ENCODE results near the gene CDK5R1. TPM values are rescaled to one million over a fixed set of nuclear protein-coding genes. Genes with fewer than 3 reads are reported as not detected.

Gene CDK5R1
- total RNA-seq, 1 donor, result 1.4 TPM

- no peak for TF ChIP-seq CTCF (IDR thresholded peaks at IDR 0.05; ENCODE audit: insufficient read depth, low read length)
- no peak for DNase-seq (ENCODE audit: low read depth)
- H3K4me3 ChIP-seq (ENCODE audit: low read depth, low read length), result no peak overlapping the region
Observed at GRCh38 chr17:32481193-32481592, 5.6 kb upstream of the CDK5R1 start.

GRCh38 chr17:32482568-32483320 lies 4.0 kb upstream of the CDK5R1 start:
- H3K4me3 ChIP-seq (ENCODE audit: low read depth, low read length), result no peak overlapping the region
- DNase-seq (ENCODE audit: low read depth), result no peak
- TF ChIP-seq CTCF (IDR thresholded peaks at IDR 0.05; ENCODE audit: insufficient read depth, low read length), result no peak

GRCh38 chr17:32483451-32484019 lies 3.3 kb upstream of the CDK5R1 start:
- no peak overlapping the region for H3K4me3 ChIP-seq (ENCODE audit: low read depth, low read length)
- TF ChIP-seq CTCF (IDR thresholded peaks at IDR 0.05; ENCODE audit: insufficient read depth, low read length), result peak; percentile 63
- peak; percentile 76 for DNase-seq (ENCODE audit: low read depth)

GRCh38 chr17:32484041-32484461 lies 2.7 kb upstream of the CDK5R1 start:
- no peak overlapping the region for H3K4me3 ChIP-seq (ENCODE audit: low read depth, low read length)
- no peak for TF ChIP-seq CTCF (IDR thresholded peaks at IDR 0.05; ENCODE audit: insufficient read depth, low read length)
- no peak for DNase-seq (ENCODE audit: low read depth)

- no peak for TF ChIP-seq CTCF (IDR thresholded peaks at IDR 0.05; ENCODE audit: insufficient read depth, low read length)
- no peak overlapping the region for H3K4me3 ChIP-seq (ENCODE audit: low read depth, low read length)
- DNase-seq (ENCODE audit: low read depth), result no peak
Observed at GRCh38 chr17:32484628-32485027, 2.2 kb upstream of the CDK5R1 start.

GRCh38 chr17:32485261-32486110 lies 1.3 kb upstream of the CDK5R1 start:
- H3K4me3 ChIP-seq (ENCODE audit: low read depth, low read length), result no peak overlapping the region
- no peak for DNase-seq (ENCODE audit: low read depth)
- TF ChIP-seq CTCF (IDR thresholded peaks at IDR 0.05; ENCODE audit: insufficient read depth, low read length), result no peak

All from fibroblast of the aortic adventitia (primary cell).